IMR-90 (cell line): Measurements from ENCODE around the gene AGK.

Experiments
- BHLHE40 ChIP-seq: fragments of 150-350 bp; IDR thresholded peaks from 2 replicates; pipeline ENCODE4 v1.6.1; 2016; ENCODE audit warnings: mild to moderate bottlenecking, low read depth, low read length
- CEBPB ChIP-seq: IDR thresholded peaks from 2 replicates; pipeline ENCODE4 v1.6.1; 2012; ENCODE audit warnings: low read depth, low read length, improper control_type of control experiment
- FOS ChIP-seq: fragments of 150-350 bp; IDR thresholded peaks from 2 replicates; pipeline ENCODE4 v1.6.1; 2016; ENCODE audit warnings: low read depth, low read length
- MAFK ChIP-seq: IDR thresholded peaks from 2 replicates; pipeline ENCODE4 v1.6.1; 2012; ENCODE audit warnings: low read depth, low read length, improper control_type of control experiment
- MAZ ChIP-seq: IDR thresholded peaks from 2 replicates; pipeline ENCODE4 v1.6.1; 2012; ENCODE audit warnings: low read depth, mild to moderate bottlenecking, low read length, improper control_type of control experiment, moderate library complexity, borderline replicate concordance
- MXI1 ChIP-seq: IDR thresholded peaks from 2 replicates; pipeline ENCODE4 v1.6.1; 2012; ENCODE audit warnings: low read depth, mild to moderate bottlenecking, low read length, moderate library complexity, borderline replicate concordance
- NFE2L2 ChIP-seq: fragments of 150-350 bp; IDR thresholded peaks from 2 replicates; pipeline ENCODE4 v1.6.1; 2016; ENCODE audit warnings: low read depth, mild to moderate bottlenecking, low read length
- POLR2A ChIP-seq: IDR thresholded peaks from 2 replicates; pipeline ENCODE4 v1.6.1; 2012; ENCODE audit warnings: mild to moderate bottlenecking, low read depth, low read length
- RAD21 ChIP-seq: IDR thresholded peaks from 2 replicates; pipeline ENCODE4 v1.6.1; 2012; ENCODE audit warnings: low read length, improper control_type of control experiment
- RCOR1 ChIP-seq: IDR thresholded peaks from 2 replicates; pipeline ENCODE4 v1.6.1; 2012; ENCODE audit warnings: mild to moderate bottlenecking, low read length, improper control_type of control experiment; ENCODE audit not compliant: insufficient replicate concordance
- RFX5 ChIP-seq: IDR thresholded peaks from 2 replicates; pipeline ENCODE4 v1.8.0; 2012; ENCODE audit warnings: low read depth, mild to moderate bottlenecking, low read length, moderate library complexity
- TF ChIP-seq, protein P1 (sequence below): conservative IDR thresholded peaks from 2 replicates; pipeline ENCODE4 v1.5.1; 2012; ENCODE audit warnings: mild to moderate bottlenecking, low read depth, low read length, improper control_type of control experiment
- TF ChIP-seq, protein P2 (sequence below): fragments of 150-350 bp; IDR thresholded peaks from 2 replicates; pipeline ENCODE4 v1.6.1; 2017; ENCODE audit warnings: mild to moderate bottlenecking, antibody characterized with exemption, low read length, low read depth

DNA sequence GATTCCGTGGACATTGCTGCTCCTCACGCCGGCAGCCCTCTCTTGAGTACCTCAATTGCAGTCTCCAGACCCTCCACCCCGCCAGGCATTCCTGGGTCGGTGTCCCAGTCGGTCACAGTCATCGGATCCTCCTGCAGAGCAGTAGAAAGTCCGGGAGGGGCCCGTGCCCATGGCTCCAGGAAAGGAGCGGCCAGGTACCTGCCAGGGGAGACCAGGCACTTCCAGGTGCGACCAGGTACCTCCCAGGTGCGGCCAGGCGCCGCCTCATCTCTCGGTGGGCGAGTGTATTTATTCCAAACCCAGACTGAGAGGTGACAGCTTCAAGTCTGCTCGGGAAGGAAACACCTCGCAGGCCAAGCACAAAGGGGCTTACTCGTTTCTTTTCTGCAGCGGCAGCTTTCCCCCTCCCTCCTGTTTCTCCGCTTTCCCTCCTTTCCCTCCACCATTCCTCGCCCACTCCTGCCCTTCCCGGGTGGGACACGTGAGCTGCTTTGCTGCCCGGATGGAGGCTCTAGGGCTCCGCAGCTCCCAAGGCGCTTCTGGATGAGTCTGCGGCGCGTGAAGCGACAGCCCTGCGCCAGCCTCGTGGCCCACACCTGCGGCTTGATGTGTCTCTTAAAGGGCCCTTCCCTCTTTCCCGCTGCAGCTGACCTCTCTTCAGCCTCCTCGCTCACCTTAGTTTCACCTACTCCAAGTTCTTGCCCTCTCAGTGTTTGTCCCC lies 39.4 kb upstream of the AGK start:
- TF ChIP-seq RFX5 (no peak), POLR2A (no peak), MXI1 (no peak), NFE2L2 (no peak), FOS (no peak), RCOR1 (no peak), MAZ (no peak), RAD21 (no peak), MAFK (no peak), BHLHE40 (no peak), CEBPB (no peak)
- TF ChIP-seq, protein P1, sequence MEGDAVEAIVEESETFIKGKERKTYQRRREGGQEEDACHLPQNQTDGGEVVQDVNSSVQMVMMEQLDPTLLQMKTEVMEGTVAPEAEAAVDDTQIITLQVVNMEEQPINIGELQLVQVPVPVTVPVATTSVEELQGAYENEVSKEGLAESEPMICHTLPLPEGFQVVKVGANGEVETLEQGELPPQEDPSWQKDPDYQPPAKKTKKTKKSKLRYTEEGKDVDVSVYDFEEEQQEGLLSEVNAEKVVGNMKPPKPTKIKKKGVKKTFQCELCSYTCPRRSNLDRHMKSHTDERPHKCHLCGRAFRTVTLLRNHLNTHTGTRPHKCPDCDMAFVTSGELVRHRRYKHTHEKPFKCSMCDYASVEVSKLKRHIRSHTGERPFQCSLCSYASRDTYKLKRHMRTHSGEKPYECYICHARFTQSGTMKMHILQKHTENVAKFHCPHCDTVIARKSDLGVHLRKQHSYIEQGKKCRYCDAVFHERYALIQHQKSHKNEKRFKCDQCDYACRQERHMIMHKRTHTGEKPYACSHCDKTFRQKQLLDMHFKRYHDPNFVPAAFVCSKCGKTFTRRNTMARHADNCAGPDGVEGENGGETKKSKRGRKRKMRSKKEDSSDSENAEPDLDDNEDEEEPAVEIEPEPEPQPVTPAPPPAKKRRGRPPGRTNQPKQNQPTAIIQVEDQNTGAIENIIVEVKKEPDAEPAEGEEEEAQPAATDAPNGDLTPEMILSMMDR = no peak
- TF ChIP-seq, protein P2, sequence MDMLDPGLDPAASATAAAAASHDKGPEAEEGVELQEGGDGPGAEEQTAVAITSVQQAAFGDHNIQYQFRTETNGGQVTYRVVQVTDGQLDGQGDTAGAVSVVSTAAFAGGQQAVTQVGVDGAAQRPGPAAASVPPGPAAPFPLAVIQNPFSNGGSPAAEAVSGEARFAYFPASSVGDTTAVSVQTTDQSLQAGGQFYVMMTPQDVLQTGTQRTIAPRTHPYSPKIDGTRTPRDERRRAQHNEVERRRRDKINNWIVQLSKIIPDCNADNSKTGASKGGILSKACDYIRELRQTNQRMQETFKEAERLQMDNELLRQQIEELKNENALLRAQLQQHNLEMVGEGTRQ = no peak
